Activated T-cell treated with anti-CD3 and anti-CD28 coated beads for 1 hour (primary cell): Measurements from ENCODE around the gene FRAS1.
"Not testable (repeated sequence)": the region's sequence is repeated elsewhere in the genome, so short reads cannot be mapped to it uniquely, and the experiment has no call there.

Source experiments
- DNase-seq: peaks from one replicate; pipeline ENCODE4 v3.0.0-alpha.2; 2020; ENCODE audit warnings: low read depth

FRAS1 gene

GRCh38 chr4:78100060-78100459 lies 42.9 kb downstream of the FRAS1 start:
- DNase-seq = no peak

- no peak for DNase-seq
Measured at GRCh38 chr4:78119698-78120097, 62.6 kb downstream of the FRAS1 start.

GRCh38 chr4:78120144-78120880 lies 63.2 kb downstream of the FRAS1 start:
- no peak for DNase-seq

GRCh38 chr4:78121338-78121904 lies 64.3 kb downstream of the FRAS1 start:
- DNase-seq = no peak

GRCh38 chr4:78125834-78126331 lies 68.8 kb downstream of the FRAS1 start:
- not testable (repeated sequence) for DNase-seq

GRCh38 chr4:78129383-78130108 lies 72.4 kb downstream of the FRAS1 start:
- DNase-seq = no peak

- DNase-seq = no peak
Measured at GRCh38 chr4:78131403-78131802, 74.3 kb downstream of the FRAS1 start.

GRCh38 chr4:78136109-78137081 lies 79.3 kb downstream of the FRAS1 start:
- no peak for DNase-seq

- DNase-seq = no peak
Measured at GRCh38 chr4:78137532-78137931, 80.4 kb downstream of the FRAS1 start.

- DNase-seq = no peak
Measured at GRCh38 chr4:78138252-78138651, 81.1 kb downstream of the FRAS1 start.

- DNase-seq = no peak
Measured at GRCh38 chr4:78143634-78144033, 86.5 kb downstream of the FRAS1 start.

- DNase-seq = no peak
Measured at GRCh38 chr4:78145008-78145407, 87.9 kb downstream of the FRAS1 start.

- DNase-seq = no peak
Measured at GRCh38 chr4:78145622-78146021, 88.5 kb downstream of the FRAS1 start.

- DNase-seq = no peak
Measured at GRCh38 chr4:78149751-78150542, 92.8 kb downstream of the FRAS1 start.

GRCh38 chr4:78150543-78150864 lies 93.4 kb downstream of the FRAS1 start:
- DNase-seq = no peak

GRCh38 chr4:78152795-78153194 lies 95.7 kb downstream of the FRAS1 start:
- DNase-seq = no peak

- no peak for DNase-seq
Measured at GRCh38 chr4:78154972-78155590, 98.0 kb downstream of the FRAS1 start.

GRCh38 chr4:78155616-78156105 lies 98.5 kb downstream of the FRAS1 start:
- no peak for DNase-seq

- DNase-seq = no peak
Measured at GRCh38 chr4:78156520-78156919, 99.4 kb downstream of the FRAS1 start.

- no peak for DNase-seq
Measured at GRCh38 chr4:78162342-78162741, 105.2 kb downstream of the FRAS1 start.

- no peak for DNase-seq
Measured at GRCh38 chr4:78162821-78163220, 105.7 kb downstream of the FRAS1 start.
